ENCODE data around the gene XPNPEP2.
"Not testable (repeated sequence)": the region's sequence is repeated elsewhere in the genome, so short reads cannot be mapped to it uniquely, and the experiment has no call there.

Gene XPNPEP2

GRCh38 chrX:129719931-129720530, 18.7 kb upstream of the XPNPEP2 start:
- no peak for DNase-seq

GRCh38 chrX:129720741-129721140, 18.0 kb upstream of the XPNPEP2 start:
- no peak for DNase-seq

GRCh38 chrX:129721414-129721813, 17.4 kb upstream of the XPNPEP2 start:
- no peak for DNase-seq

GRCh38 chrX:129721870-129722269, 16.9 kb upstream of the XPNPEP2 start:
- no peak for DNase-seq

- no peak for DNase-seq
Observed at GRCh38 chrX:129723511-129723910, 15.3 kb upstream of the XPNPEP2 start.

GRCh38 chrX:129724754-129725153, 14.0 kb upstream of the XPNPEP2 start:
- no peak for DNase-seq

GRCh38 chrX:129726307-129727111, 12.3 kb upstream of the XPNPEP2 start:
- peak; percentile 31 for DNase-seq

- DNase-seq, result no peak
Observed at GRCh38 chrX:129728061-129728460, 10.7 kb upstream of the XPNPEP2 start.

- no peak for DNase-seq
Observed at GRCh38 chrX:129731228-129731627, 7.6 kb upstream of the XPNPEP2 start.

- no peak for DNase-seq
Observed at GRCh38 chrX:129732857-129733256, 5.9 kb upstream of the XPNPEP2 start.

- DNase-seq, result no peak
Observed at GRCh38 chrX:129733335-129733734, 5.4 kb upstream of the XPNPEP2 start.

GRCh38 chrX:129736491-129736890, 2.3 kb upstream of the XPNPEP2 start:
- no peak for DNase-seq

- DNase-seq, result no peak
Observed at GRCh38 chrX:129737916-129738315, 863 bp upstream of the XPNPEP2 start.

GRCh38 chrX:129739578-129739977, 799 bp downstream of the XPNPEP2 start:
- DNase-seq, result no peak

- DNase-seq, result no peak
Observed at GRCh38 chrX:129741880-129742758, 3.3 kb downstream of the XPNPEP2 start.

- not testable (repeated sequence) for DNase-seq
Observed at GRCh38 chrX:129742759-129743152, 4.0 kb downstream of the XPNPEP2 start.

- DNase-seq, result no peak
Observed at GRCh38 chrX:129743821-129744220, 5.0 kb downstream of the XPNPEP2 start.

- DNase-seq, result no peak
Observed at GRCh38 chrX:129744861-129745321, 6.1 kb downstream of the XPNPEP2 start.

- no peak for DNase-seq
Observed at GRCh38 chrX:129746557-129747470, 8.0 kb downstream of the XPNPEP2 start.

- DNase-seq, result no peak
Observed at GRCh38 chrX:129747533-129747932, 8.8 kb downstream of the XPNPEP2 start.

- DNase-seq, result no peak
Observed at GRCh38 chrX:129748305-129748704, 9.5 kb downstream of the XPNPEP2 start.

GRCh38 chrX:129749069-129749468, 10.3 kb downstream of the XPNPEP2 start:
- DNase-seq, result no peak
